Endothelial cell of umbilical vein (primary cell): ENCODE data around the gene TNFRSF1B. TPM values are rescaled to one million over a fixed set of nuclear protein-coding genes. Genes with fewer than 3 reads are reported as not detected.

Experiments
- BruUV-seq: library from RNA; stranded (reverse); fragments of 400-500 nt; replicated peaks from 2 replicates; lab custom pipeline; 2021; lab: Mats Ljungman, UMichigan
- CTCF ChIA-PET: fragments of 300-600, 350-600 bp; sonication (Branson Sonifier 250); formaldehyde crosslinking; loops from one replicate; lab custom pipeline; 2021; ENCODE audit warnings: antibody characterized with exemption, inconsistent platforms; lab: Charles Lee
- POLR2A ChIA-PET: fragments of 300-600, 350-600 bp; sonication (Branson Sonifier 250); formaldehyde crosslinking; loops from one replicate; lab custom pipeline; 2021; ENCODE audit warnings: antibody characterized with exemption, inconsistent platforms; lab: Charles Lee
- DNase-seq: peaks from one replicate; pipeline ENCODE4 v3.0.0-alpha.2; 2011; ENCODE audit warnings: low read depth, low spot score
- FAIRE-seq: peaks from 2 replicates; lab custom pipeline; 2011; peaks lifted over from hg19 to GRCh38; lab: Jason Lieb, UNC
- H2AFZ ChIP-seq: 2 replicates; pipeline ENCODE4 v1.6.0; 2012; ENCODE audit warnings: low read depth, low read length, control low read depth, inconsistent platforms
- H3K27ac ChIP-seq: 2 replicates; pipeline ENCODE4 v1.5.1; 2011; ENCODE audit warnings: low read depth, mild to moderate bottlenecking, control low read depth, low read length, moderate library complexity; ENCODE audit not compliant: insufficient read depth
- H3K27me3 ChIP-seq, 2 experiments: 2 replicates each; pipeline versions ENCODE4 v1.6.0 to v1.6.1; 2011; ENCODE audit warnings: low read length in 2 of 2, mixed read lengths in 1 of 2; ENCODE audit not compliant: control insufficient read depth in 2 of 2, insufficient read depth in 2 of 2
- H3K36me3 ChIP-seq, 2 experiments: 2 replicates in 1 of 2; 3 replicates in 1 of 2; pipeline ENCODE4 v1.5.1; 2011; ENCODE audit warnings: low read length in 2 of 2, mild to moderate bottlenecking in 1 of 2, moderate library complexity in 1 of 2; ENCODE audit not compliant: control insufficient read depth in 2 of 2, insufficient read depth in 2 of 2; ENCODE audit errors: extremely low read depth in 1 of 2
- H3K4me1 ChIP-seq: 3 replicates; pipeline ENCODE4 v1.5.1; 2011; ENCODE audit warnings: mild to moderate bottlenecking, low read length; ENCODE audit not compliant: control insufficient read depth, insufficient read depth; ENCODE audit errors: extremely low read depth
- H3K4me2 ChIP-seq: 2 replicates; pipeline ENCODE4 v1.6.1; 2011; ENCODE audit warnings: low read length, control low read depth, mixed read lengths; ENCODE audit not compliant: insufficient read depth
- H3K4me3 ChIP-seq, 3 experiments: fragments of 200-600 bp in 1 of 3; sonication (generic), shearing (Covaris generic) in 1 of 3; replicated peaks in 1 of 3; 2 replicates each; pipeline ENCODE4 v1.5.1; 2011 to 2016; ENCODE audit warnings: control low read depth in 3 of 3, low read length in 3 of 3, mild to moderate bottlenecking in 2 of 3, inconsistent platforms in 1 of 3, low read depth in 1 of 3, moderate library complexity in 1 of 3; ENCODE audit not compliant: insufficient read depth in 1 of 3
- H3K79me2 ChIP-seq: 2 replicates; pipeline ENCODE4 v1.6.0; 2012; ENCODE audit warnings: low read length, inconsistent platforms; ENCODE audit not compliant: control insufficient read depth, insufficient read depth
- H3K9ac ChIP-seq: replicated peaks from 2 replicates; pipeline ENCODE3; 2011; ENCODE audit warnings: low read length, control low read depth; ENCODE audit not compliant: insufficient read depth; ENCODE audit errors: extremely low read depth
- H3K9me1 ChIP-seq: replicated peaks from 3 replicates; pipeline ENCODE4 v1.6.0; 2011; ENCODE audit warnings: mild to moderate bottlenecking, low read length; ENCODE audit not compliant: control insufficient read depth, insufficient read depth; ENCODE audit errors: extremely low read depth
- H3K9me3 ChIP-seq: replicated peaks from 2 replicates; pipeline ENCODE4 v1.5.1; 2012; ENCODE audit warnings: low read length, inconsistent platforms; ENCODE audit not compliant: control insufficient read depth, insufficient read depth
- H4K20me1 ChIP-seq: replicated peaks from 2 replicates; pipeline ENCODE3; 2011; ENCODE audit warnings: mild to moderate bottlenecking, low read length; ENCODE audit not compliant: control insufficient read depth, insufficient read depth; ENCODE audit errors: extremely low read depth
- CTCF ChIP-seq, 2 donors: IDR thresholded peaks; 1 replicate in 1 of 2; 2 replicates in 1 of 2; pipeline ENCODE4 v1.5.1; 2011; ENCODE audit warnings: low read length in 2 of 2, mild to moderate bottlenecking in 2 of 2, moderate library complexity in 2 of 2, control low read depth in 1 of 2, inconsistent platforms in 1 of 2, low read depth in 1 of 2; ENCODE audit not compliant: insufficient read depth in 1 of 2; ENCODE audit errors: extremely low read depth in 1 of 2
- EZH2 ChIP-seq: IDR thresholded peaks from 2 replicates; pipeline ENCODE4 v1.6.1; 2012; ENCODE audit warnings: borderline replicate concordance, low read depth, mild to moderate bottlenecking, moderate library complexity, low read length, inconsistent platforms; ENCODE audit not compliant: severe bottlenecking
- FOS ChIP-seq: IDR thresholded peaks from 2 replicates; pipeline ENCODE4 v1.6.1; 2011; ENCODE audit warnings: mild to moderate bottlenecking, low read length, moderate library complexity, borderline replicate concordance; ENCODE audit not compliant: insufficient read depth
- GATA2 ChIP-seq: IDR thresholded peaks from 2 replicates; pipeline ENCODE4 v1.7.0; 2011; ENCODE audit warnings: low read depth, mild to moderate bottlenecking, moderate library complexity, mixed read lengths, low read length; ENCODE audit not compliant: insufficient read length, insufficient read depth
- JUN ChIP-seq: IDR thresholded peaks from 2 replicates; pipeline ENCODE4 v1.6.1; 2011; ENCODE audit warnings: borderline replicate concordance, low read depth; ENCODE audit not compliant: insufficient read length, insufficient read depth
- MAX ChIP-seq: IDR thresholded peaks from 2 replicates; pipeline ENCODE4 v1.6.1; 2011; ENCODE audit not compliant: insufficient read depth, insufficient read length
- MYC ChIP-seq: IDR thresholded peaks from one replicate; pipeline ENCODE4 v1.6.1; 2011; ENCODE audit warnings: mild to moderate bottlenecking, low read depth, low read length
- POLR2A ChIP-seq: IDR thresholded peaks from 2 replicates; pipeline ENCODE4 v1.6.1; 2012; ENCODE audit warnings: low read depth, mild to moderate bottlenecking, control low read depth, low read length
- POLR2AphosphoS5 ChIP-seq: IDR thresholded peaks from 2 replicates; pipeline ENCODE4 v1.6.1; 2012; ENCODE audit warnings: low read depth, mild to moderate bottlenecking, control low read depth, low read length, moderate library complexity; ENCODE audit not compliant: insufficient read depth
- dilution Hi-C: fragments of 300-500 bp; cut with MboI; formaldehyde crosslinking; loops from one replicate; pipeline ENCODE4 v1.15.0; 2019; ENCODE audit warnings: low sequenced_read_pairs; ENCODE audit not compliant: extremely low pct_ligation_motif_present
- intact Hi-C: fragments of 100-400 bp; cut with micrococcal nuclease; formaldehyde crosslinking; loops from one replicate; pipeline ENCODE4 v1.10.0; 2022
- polyA plus RNA-seq, 4 experiments: library from polyadenylated mRNA; depleted of rRNA in 3 of 4; stranded (reverse) in 3 of 4; unstranded in 1 of 4; fragments of >200 nt; gene quantifications; 2 replicates each; pipeline versions ENCODE4 v1.2.1 to v1.2.3, GENCODE V29; 2011 to 2012; ENCODE audit warnings: missing spikeins in 1 of 4
- total RNA-seq: library from RNA; stranded (reverse); gene quantifications from 2 replicates; pipeline ENCODE4 v1.2.3, GENCODE V29; 2021

TNFRSF1B gene
- total and polyA plus RNA-seq, 2 donors (not counting 3 experiments of a cell fraction or from before 2014, with no cell fraction given) = 53.6 to 65.9 TPM

- no peaks in the 10 kb centered on the region for H3K9me3 ChIP-seq
- no peak overlapping the region for H3K27ac ChIP-seq
- FAIRE-seq (no peak), DNase-seq (no peak)
- CTCF ChIA-PET = no interaction called here
- peaks cover 0 to 3% of the 10 kb centered on the region in 2 experiments for H3K36me3 ChIP-seq
- H3K79me2 ChIP-seq = peaks cover 51% of the 10 kb centered on the region
- no peaks in the 10 kb centered on the region for H4K20me1 ChIP-seq
- H2AFZ ChIP-seq = no peak overlapping the region
- TF ChIP-seq CTCF (IDR thresholded peaks at IDR 0.05; ENCODE audit: extremely low read depth in 1 of 2, insufficient read depth in 1 of 2, low read depth in 1 of 2, low read length in 2 of 2) = no peak
- no peak for TF ChIP-seq MYC
- TF ChIP-seq POLR2A = no peak
- TF ChIP-seq JUN = no peak
- no peak for TF ChIP-seq FOS
- TF ChIP-seq GATA2 = no peak
- no peak for TF ChIP-seq MAX
- no peak for TF ChIP-seq EZH2
- no peak for TF ChIP-seq POLR2AphosphoS5
- H3K4me3 ChIP-seq = no peak overlapping the region
- intact Hi-C loops = no loop called here
- peaks cover 39% of the 10 kb centered on the region for H3K4me1 ChIP-seq
- dilution Hi-C loops = no loop called here
- no peak overlapping the region for H3K9ac ChIP-seq
- POLR2A ChIA-PET = no interaction called here
- BruUV-seq = no TSS peak
- H3K27me3 ChIP-seq = no peaks in the 10 kb centered on the region
- no peaks in the 10 kb centered on the region for H3K9me1 ChIP-seq
- no peak overlapping the region for H3K4me2 ChIP-seq
These were observed 4.6 kb downstream of the TNFRSF1B start for GRCh38 chr1:12171206-12172041.
